Keratinocyte (primary cell): ENCODE data around the gene TCF7L2.

Experiments
- CTCF ChIP-seq, 3 experiments: IDR thresholded peaks in 1 of 3; conservative IDR thresholded peaks in 1 of 3; optimal IDR thresholded peaks in 1 of 3; 2 replicates in 2 of 3; 3 replicates in 1 of 3; pipeline versions ENCODE3 to v1.5.1; 2011; ENCODE audit warnings: low read length in 3 of 3, mild to moderate bottlenecking in 3 of 3, moderate library complexity in 2 of 3, control low read depth in 1 of 3, inconsistent platforms in 1 of 3; ENCODE audit not compliant: insufficient read depth in 2 of 3; ENCODE audit errors: extremely low read depth in 1 of 3
- EZH2 ChIP-seq: IDR thresholded peaks from one replicate; pipeline ENCODE4 v1.6.1; 2012; ENCODE audit warnings: inconsistent platforms, mild to moderate bottlenecking, low read length, moderate library complexity

GRCh38 chr10:112917681-112918080 lies 32.4 kb upstream of the TCF7L2 start:
- TF ChIP-seq CTCF (optimal IDR thresholded peaks at IDR 0.05 in 1 of 3, IDR thresholded peaks at IDR 0.05 in 1 of 3, conservative IDR thresholded peaks at IDR 0.05 in 1 of 3; ENCODE audit: extremely low read depth in 1 of 3, insufficient read depth in 2 of 3, low read length in 3 of 3) (no peak), EZH2 (no peak)
